Activated gamma-delta T cell treated with Interleukin-2 at 50 U/mL for 16 hours (primary cell): Measurements from ENCODE around the gene EFNA1.
A peak's percentile ranks its signal among the peaks of the same experiment; 100 is the strongest.
"Not testable (repeated sequence)": the region's sequence is repeated elsewhere in the genome, so short reads cannot be mapped to it uniquely, and the experiment has no call there.

Experiments used
- DNase-seq: peaks from one replicate; pipeline ENCODE4 v3.0.0-alpha.2; 2020

EFNA1 gene

DNA sequence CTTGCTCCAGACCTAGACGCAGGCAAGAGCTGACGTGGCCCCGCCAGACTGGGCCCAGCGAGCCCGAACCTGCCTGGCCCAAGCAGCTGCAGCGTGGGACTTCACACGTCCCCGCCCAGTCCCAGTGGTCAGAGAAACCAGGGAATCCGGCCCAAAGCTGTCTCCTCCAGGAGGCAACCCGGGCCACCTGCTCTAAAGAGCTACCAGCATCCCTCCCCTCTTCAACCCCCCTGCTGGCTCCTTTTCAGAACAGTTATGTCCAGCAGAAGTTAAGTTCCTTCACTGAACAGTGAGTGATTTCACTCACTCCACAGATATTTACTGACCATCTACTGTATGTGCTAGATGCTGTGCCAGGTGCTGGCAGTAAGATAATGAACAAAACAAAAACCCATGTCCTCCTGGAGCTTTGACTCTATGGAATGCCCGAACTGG lies 2.1 kb upstream of the EFNA1 start:
- no peak for DNase-seq

DNA sequence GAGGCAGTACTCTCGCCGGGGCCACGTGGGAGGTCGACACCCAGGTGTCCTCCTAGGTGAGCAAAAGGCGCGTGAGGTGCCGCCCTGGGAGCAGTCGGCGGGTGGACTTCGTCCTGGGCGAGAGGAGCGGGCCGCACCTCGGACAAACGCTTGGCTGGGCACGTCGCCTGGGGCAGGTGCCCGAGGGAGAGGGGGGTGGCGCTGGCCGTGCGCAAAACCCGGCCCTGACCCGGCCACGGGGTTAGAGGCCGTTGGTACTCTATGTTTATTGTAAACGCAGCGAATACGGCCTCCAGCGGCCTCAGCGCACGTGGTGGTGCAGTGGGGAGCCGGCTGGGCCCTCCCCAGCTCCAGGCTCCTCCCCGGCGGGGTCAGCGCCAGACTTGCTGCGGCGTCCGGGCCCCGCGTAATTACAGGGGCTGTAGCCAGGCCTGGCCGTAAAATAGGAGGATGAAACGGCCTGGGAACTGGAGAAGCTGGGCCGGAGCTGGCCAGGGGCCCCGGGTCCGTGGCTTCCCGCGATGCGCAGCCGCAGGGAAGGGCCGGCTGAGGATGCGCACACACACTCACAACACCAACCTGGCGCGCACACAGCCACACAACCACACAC lies 1.6 kb upstream of the EFNA1 start:
- DNase-seq = no peak

DNA sequence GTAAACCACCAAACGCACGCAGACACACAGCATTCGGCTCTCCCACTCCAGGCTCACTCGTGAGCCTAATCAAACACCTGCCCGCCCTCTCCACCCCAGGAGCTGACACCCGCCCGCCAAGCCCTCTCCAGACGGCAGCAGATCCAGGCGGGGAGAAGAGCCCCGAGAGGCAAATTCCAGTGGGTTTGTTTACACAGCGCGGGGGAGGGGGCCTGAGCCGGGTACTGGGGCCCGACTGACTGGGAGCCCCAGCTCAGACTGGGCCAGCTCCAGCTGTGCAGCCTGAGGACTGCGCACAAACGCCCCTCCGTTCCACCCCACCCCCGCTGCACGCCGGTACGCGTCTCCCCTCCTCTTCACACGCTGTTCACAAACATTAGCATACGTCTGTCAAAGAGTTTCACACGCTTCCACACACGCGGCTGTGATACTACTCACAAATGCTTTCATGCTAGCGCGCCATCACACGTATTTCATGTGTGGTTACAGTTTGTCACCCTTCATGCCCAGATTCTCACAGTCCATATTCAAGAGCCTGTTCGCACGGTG lies 1.0 kb upstream of the EFNA1 start:
- peak; percentile 21 for DNase-seq

DNA sequence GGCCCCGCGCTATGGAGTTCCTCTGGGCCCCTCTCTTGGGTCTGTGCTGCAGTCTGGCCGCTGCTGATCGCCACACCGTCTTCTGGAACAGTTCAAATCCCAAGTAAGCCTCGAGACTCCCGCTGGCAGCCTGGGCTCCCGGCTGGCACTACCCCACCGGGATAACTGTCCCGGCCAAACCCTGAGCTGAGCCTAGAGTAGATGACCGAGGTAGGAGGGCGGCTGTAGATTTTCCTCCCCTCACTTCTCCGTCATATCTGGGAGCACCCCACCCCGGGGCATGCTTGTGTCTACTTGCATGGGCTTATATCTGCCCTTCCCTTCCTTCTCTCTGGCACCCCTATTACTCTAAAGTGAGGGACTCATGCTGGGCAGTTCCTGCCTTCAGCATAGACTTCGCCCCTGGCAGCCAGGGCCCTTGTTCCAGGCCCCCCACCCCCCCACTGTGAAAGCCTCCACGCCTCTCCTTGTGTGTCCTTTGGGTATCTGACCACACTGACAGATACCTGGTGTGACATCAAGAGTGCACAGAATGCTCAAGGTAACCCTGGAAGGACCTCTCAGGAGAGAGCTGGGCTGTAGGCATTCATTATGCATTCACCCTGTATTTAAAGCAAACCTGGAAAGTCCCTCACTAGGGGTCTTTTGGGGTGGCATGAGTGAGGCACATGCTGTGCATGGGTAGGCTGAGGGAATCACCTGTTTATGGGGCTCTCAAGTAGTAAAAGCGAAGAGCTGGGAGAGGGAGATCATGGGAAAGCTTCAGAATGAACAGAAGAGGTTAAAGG lies 485 bp downstream of the EFNA1 start:
- no peak for DNase-seq

DNA sequence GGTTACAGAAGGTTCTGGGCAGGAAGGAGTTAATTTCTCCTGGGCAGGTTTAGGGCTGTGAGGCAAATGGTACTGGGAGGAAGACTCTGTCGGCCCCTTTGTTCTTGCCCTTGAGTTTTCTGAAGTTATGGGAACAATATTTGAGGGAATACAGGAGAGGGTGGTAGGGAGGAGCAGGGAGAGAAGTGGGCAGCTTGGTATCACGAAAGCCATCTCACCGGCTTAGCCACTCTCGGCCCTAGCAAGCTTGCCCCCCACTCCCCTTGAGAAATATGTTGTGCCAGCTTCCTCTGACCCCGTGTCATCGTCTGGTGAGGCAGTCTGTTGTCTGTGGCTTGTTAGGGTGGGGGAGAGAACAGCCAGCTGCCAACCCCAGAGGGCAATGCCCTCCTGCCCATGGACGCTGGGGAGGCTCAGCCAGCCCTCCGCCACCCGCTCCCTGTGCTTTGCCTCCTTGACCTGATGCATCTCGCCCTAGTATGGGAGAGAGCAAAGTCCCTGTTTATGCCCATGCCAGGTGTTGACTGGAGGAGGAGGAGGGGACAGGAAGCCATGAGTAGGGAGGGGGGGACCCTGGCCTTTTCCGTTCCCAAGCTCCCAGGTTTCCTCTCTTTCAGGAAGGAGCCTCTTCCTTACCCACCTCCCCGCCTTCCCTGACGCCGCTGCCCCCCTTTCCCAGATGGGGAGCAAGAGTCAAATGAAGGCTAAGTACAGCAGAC lies 1.2 kb downstream of the EFNA1 start:
- DNase-seq = peak; percentile 10

DNA sequence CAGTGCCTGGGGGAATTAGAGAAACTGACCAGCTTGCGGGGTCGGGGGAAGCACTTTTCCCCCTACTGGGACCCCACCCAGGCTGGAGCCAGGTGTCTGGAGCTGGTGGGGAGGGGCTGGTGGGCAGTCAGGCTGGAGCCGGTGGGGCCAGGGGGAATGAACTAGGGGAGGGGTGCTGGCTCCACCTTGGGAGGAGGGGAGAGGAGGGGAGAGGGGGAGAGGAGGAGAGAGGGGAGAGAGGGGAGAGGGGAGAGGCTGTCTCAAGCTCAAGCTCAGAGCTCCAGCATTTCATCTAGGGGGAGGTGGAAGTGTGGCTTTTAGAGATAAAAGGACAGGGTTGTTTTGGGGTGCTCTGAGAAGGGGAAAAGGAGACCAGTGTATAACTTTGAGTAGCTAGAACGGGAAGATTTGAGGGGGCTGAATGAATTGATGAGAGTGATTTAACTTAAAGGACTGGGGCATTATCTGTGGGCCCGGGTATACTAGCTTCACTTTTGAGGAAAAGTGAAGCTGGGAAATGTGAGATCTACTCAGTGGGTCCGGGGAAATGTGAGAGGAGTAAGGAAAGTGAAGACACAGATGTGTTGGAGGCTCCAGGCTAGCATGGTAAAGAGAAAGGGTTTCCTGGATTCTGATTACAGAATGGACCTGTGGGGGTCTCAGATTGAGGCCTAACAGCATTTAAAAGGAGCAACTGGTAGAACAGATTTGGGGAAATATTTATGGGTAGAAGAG lies 2.8 kb downstream of the EFNA1 start:
- DNase-seq = no peak

DNA sequence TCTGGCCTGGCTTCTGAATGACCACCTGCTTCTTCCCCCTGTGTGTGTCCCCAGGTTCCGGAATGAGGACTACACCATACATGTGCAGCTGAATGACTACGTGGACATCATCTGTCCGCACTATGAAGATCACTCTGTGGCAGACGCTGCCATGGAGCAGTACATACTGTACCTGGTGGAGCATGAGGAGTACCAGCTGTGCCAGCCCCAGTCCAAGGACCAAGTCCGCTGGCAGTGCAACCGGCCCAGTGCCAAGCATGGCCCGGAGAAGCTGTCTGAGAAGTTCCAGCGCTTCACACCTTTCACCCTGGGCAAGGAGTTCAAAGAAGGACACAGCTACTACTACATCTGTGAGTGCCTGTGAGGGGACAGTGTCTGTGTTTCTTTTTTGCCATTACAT lies 3.6 kb downstream of the EFNA1 start:
- no peak for DNase-seq

DNA sequence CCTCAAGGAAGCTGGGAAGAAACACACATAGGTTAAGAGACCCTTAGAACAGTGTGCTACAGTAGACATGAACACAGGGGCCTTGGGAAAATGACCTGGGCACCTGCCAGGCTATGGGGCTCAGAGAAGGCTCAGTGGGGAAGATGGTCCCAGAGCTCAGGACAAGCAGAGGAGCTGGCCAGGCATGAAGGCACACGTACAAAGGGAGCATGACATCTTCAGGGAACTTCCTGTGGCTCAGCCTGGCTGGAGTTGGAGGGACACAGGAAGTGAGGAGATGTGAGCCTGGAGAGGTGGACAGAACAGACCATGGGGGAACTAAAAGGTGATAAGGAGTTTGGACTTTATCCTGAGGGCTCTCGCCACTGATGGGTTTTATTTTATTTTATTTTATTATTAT lies 4.2 kb downstream of the EFNA1 start:
- no peak for DNase-seq

DNA sequence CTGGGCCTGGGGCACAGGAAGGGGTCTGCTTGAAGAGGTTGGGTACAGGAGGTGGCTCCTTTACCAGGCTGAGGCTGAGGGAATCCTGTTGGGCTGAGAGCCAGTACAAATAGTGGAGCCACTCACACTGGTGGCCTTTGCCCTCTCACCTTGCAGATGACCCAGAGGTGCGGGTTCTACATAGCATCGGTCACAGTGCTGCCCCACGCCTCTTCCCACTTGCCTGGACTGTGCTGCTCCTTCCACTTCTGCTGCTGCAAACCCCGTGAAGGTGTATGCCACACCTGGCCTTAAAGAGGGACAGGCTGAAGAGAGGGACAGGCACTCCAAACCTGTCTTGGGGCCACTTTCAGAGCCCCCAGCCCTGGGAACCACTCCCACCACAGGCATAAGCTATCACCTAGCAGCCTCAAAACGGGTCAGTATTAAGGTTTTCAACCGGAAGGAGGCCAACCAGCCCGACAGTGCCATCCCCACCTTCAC lies 6.2 kb downstream of the EFNA1 start:
- no peak for DNase-seq

DNA sequence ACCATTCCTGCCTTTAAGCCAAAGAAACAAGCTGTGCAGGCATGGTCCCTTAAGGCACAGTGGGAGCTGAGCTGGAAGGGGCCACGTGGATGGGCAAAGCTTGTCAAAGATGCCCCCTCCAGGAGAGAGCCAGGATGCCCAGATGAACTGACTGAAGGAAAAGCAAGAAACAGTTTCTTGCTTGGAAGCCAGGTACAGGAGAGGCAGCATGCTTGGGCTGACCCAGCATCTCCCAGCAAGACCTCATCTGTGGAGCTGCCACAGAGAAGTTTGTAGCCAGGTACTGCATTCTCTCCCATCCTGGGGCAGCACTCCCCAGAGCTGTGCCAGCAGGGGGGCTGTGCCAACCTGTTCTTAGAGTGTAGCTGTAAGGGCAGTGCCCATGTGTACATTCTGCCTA lies 6.6 kb downstream of the EFNA1 start:
- DNase-seq = no peak

DNA sequence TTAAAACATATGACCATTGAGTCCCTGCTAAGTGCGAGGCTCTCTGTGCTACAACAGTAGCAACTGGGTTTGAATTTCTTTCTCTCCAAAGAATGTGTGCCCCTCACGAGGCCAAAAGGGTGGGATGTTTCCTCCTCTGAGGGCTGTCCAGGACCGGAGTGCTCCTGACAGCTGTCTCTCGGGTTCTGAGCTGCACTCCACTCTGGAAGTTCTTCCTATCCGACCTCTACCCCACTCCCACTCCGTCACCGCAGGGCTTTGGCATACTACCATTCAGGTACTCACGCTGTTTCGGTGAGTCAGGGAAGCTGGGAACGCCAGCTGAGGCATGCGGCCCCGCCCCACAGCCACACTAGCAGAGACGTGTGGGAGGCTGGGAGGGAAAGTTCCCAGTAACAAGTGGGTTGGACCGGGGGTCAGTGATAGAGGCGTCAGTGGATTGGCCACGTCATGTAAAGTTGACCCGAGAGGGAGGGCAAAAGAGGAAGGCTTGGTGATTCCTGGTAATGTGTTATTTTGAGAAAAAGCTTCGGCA lies 7.3 kb downstream of the EFNA1 start:
- peak; percentile 14 for DNase-seq

DNA sequence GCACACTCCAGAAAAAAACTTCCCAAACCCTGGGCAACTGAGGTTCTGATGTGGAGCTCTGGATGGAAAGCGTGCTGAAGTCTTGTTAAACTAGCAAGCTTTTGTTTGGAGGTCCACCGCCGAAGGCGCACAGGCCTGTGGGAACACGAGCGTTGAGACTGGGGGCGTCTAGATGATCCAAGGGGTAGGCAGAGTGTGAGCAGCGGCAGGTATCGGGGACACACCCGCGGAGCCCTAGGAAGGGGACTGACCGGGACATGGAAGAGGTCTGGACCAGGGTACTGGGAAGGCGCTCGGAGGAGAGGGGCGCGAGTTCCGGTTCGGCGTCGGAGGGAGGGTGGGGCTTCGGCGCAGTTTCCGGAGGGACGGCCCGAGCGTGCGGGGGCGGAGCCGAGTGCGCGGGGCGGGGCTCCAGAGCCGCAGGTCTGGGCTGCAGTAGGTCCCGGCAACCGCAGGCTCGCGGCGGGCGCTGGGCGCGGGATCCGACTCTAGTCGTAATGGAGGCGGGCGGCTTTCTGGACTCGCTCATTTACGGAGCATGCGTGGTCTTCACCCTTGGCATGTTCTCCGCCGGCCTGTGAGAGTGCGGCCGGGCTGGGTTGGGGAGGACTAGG lies 7.8 kb downstream of the EFNA1 start, which contains the start of gene SLC50A1:
Gene SLC50A1, plus strand, starts transcription at position 438 of the 614 bp plus-strand sequence. Its CDS starts 60 bp downstream, at position 498.
- DNase-seq = peak; percentile 89

DNA sequence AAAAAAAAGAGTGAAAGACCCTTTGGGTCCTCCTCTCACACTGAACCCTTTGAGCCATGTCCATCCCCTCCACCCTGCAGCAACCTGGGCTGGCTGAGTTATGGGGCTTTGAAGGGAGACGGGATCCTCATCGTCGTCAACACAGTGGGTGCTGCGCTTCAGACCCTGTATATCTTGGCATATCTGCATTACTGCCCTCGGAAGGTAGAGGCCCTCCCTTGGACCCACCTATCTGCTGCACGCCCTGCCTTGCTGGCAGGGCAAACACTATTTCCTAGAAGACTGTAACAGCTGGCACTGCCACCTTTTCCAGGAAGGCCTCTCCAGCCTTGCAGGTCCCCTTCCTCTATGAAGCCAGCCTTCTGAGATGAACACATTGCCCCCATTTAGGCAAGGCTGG lies 9.1 kb downstream of the EFNA1 start:
- no peak for DNase-seq

DNA sequence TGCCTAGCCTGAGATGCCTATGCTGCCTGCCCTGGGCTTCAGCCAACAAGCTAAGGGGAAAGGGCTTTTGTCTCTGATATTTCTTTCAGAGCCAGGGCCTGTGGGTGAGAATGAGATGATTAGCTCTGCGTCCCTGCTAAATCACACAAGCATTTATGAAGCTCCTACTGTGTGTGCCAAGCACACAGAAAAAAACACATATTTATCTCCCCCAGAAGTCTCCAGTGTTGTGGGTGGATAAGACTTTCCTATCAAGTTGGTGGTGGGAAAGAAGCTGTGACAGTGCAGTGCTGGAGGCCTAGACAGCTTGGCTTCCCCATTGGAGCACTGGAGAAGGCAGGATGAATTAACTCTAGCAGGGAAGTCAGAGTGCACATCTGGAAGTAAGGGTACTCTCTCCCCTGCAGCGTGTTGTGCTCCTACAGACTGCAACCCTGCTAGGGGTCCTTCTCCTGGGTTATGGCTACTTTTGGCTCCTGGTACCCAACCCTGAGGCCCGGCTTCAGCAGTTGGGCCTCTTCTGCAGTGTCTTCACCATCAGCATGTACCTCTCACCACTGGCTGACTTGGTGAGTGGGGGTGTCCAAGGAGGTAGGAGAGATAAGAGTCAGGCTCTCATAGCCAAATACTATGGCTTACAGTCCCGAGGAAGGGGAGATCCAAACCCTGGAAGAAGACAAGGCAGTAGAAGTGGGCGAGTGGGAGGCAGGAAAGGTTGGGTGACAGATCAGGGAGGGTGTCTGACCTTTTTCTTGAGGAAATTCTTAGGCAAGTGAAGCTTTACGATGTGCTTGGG lies 9.7 kb downstream of the EFNA1 start:
- no peak for DNase-seq

DNA sequence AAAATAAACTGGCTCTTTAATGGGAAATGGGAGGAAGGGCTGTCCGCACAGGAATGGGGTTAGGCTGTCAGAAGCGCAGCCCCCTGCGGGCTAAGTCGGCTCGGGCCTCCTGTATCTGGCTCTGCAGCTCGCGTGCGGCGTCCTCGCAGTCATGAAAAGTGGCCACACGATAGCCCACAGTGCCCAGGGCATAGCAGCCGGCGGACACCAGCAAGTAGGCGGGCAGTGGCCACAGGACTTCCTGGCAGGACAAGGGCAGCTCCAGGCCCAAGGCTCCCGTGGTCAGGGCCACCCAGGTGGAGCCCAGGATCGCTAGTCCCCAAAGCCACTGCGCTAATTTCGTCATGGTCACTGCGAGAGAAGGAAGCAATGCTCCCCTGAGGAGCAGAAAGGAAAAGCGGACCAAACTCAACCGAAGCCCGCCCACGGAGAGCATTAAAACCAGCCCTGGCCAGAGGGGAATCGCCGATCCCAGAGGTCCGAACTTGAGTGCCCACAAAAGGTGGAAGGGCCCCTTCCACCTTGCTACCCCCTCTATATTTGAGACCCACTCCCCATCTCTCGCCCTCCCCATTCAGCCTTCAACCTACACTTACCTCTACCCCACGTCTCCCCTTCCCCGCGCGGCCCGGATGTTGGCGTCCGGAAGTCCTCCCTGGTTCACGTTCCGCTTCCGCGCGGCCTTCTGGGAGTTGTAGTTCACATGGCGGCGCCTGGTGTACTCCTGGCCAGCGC lies 12.4 kb downstream of the EFNA1 start, which contains the start of gene DPM3:
Gene DPM3, minus strand, starts transcription at position 637 of the 735 bp plus-strand sequence. Its CDS starts 291 bp downstream, at position 346.
- peak; percentile 86 for DNase-seq

DNA sequence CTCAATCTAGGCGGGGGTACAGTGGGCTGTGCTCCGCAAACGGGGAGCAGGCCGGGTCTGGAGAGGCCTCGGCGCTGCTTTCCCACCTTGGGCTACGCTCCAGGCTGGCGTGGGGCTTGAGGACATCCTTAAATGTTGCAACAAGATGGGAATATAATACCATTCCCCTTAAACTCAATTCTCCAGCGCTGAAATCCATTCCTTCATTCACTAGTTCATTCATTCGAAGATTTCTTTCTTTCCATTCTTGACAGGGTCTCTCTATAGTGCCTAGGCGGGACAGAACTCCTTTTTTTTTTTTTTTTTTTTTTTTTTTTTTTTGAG lies 12.9 kb downstream of the EFNA1 start:
- no peak for DNase-seq

DNA sequence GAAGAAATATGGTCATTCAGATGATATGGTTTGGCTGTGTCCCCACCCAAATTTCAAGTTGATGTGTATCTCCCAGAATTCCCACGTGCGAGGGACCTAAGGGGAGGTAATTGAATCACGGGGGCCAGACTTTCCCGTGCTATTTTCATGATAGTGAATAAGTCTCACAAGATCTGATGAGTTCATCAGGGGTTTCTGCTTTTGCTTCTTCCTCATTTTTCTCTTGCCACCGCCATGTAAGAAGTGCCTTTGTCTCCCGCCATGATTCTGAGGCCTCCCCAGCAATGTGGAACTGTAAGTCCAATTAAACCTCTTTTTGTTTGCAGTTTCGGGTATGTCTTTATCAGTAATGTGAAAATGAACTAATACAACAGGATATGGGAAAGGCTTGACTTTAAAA lies 14.1 kb downstream of the EFNA1 start:
- DNase-seq = no peak

DNA sequence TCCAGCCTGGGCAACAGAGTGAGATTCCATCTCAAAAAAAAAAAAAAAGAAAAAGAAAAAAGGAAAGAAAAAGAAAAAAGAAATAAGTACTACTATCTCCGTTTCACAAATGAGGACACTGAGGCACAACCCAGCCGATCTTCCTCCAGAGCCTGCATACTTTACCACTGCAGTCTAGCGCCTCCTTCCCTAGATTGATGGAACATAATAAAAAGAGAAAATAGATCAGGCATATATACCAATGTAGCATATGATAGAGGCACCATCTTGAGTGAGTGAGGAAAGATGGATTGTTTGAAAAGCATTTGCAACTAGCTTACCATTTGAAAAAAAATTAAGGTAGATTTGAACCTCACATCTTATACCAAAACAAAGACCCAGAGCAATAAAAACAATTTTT lies 17.8 kb downstream of the EFNA1 start:
- no peak for DNase-seq

DNA sequence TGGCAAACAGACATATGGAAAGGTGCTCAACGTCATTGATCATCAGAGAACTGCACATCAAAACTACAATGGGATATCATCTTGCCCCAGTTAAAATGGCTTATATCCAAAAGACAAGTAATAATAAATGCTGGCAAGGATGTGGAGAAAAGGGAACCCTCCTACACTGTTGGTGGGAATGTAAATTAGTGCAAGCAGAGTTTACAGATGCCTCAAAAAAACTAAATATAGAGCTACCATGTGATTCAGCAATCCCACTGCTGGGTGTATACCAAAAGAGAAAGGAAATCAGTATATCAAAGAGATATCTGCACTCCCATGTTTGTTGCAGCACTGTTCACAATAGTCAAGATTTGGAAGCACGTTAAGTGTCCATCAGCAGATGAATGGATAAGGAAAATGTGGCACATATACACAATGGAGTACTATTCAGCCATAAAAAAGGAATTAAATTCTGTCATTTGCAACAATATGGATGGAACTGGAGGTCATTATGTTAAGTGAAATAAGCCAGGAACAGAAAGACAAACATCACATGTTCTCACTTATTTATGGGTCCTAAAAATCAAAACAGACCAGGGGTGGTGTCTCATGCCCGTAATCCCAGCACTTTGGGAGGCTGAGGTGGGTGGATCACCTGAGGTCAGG lies 28.4 kb downstream of the EFNA1 start:
- DNase-seq = not testable (repeated sequence)

DNA sequence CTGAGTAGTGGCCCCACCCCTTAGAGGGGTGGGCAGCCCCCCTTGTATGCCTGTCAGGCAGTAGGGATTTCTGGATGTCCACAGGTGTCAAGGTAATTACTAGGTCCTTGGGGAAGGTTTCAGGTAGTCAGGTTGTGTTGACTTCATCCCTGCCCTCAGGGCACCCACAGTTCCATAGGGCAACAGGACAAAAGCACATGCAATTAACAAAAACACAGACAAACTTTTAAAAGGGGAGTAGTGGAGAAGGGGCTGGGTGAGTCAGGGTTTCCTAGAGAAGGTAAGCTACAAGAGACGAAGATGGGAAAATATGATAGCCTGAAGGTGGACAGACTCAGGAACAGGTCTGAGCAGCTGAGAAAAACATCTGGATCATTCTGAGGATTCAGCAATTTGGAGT lies 31.3 kb downstream of the EFNA1 start:
- no peak for DNase-seq
